NCI-H345 treated with DMSO at 0.1 percent for 48 hours (cell line): ENCODE measurements around the gene SPACA1.

Source experiments
- DNase-seq: peaks from one replicate; lab custom pipeline; 2025; ENCODE audit not compliant: unreplicated experiment; lab: John Stamatoyannopoulos, UW

SPACA1 gene

GRCh38 chr6:88089708-88090107 is 42.1 kb downstream of the SPACA1 start:
- no peak for DNase-seq

- no peak for DNase-seq
Observed at GRCh38 chr6:88105741-88106340, 58.2 kb downstream of the SPACA1 start.

DNA sequence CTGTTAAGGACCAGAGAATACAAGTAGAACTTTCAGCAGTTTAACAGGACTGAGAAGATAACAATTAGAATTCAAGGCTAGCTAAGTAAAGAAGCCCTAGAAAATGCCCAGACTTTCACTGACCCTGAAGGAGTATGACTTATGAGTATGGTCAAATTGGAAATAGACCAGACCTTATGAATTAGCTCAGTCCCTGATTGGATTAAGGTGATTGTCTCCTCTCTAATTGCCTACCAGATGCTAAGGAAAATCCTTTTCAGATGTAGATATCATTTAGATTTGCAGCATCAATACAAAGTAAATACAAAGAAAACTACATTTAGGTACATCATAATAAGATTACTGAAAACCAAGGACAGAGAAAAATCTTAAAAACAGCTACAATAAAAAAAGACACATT is 59.6 kb downstream of the SPACA1 start:
- DNase-seq: no peak

DNA sequence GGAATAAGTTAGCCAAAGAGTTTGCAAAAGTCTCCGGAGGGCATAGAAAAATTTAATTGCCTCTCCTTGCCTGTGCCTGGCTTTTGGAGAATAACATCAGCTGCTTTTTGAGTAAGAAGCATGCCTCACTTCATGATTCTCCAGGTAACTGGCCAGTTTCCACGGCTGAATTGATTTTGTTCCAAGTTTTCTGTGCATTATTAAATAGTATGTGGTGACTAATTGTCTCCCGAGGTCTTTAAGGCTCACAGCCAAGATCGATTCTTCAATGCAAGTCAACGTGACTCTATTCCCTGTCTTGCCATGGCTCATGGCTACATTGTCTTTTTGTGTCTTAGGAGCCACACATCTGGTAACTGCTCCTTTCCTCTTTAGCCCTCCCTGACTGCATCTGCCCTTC is 64.3 kb downstream of the SPACA1 start:
- no peak for DNase-seq

- DNase-seq: no peak
Observed at GRCh38 chr6:88114838-88115237, 67.2 kb downstream of the SPACA1 start.

DNA sequence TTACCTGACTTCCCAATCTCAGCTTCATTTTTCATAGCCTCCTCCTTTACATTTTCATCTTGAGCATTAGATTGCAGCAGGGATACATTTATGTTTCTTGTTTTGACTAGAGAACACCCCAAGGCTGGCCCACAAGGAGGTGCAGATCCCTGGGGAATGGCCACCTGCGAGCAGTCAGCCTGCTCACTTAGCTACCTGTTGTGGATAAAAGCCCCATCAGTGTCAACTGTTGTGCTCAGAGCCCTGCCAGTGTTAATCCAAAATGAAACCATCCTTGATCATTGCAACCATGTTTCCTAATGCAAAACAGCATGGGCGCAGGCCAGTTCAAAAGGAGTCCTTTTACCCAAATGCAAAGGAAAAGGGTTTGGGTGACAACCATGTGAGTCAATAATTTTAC is 67.7 kb downstream of the SPACA1 start:
- no peak for DNase-seq

DNA sequence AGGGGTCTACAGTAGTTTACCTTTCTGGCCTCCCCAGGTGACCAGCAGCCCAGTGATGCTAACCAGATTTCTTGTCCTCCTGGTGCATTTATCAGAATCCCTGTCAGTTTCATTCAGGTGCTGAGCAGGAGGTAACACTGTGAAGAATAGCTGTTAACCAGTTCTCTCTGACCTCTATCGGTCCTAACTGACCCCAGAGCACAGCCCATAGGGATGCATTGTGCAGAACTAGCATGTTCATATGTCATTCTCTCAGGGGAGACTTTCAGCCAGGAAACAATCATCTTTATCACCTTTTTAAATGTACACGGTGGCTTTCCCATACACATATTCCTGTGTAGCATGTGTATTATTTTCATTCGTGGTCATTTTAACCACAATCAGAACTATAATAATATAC is 68.6 kb downstream of the SPACA1 start:
- no peak for DNase-seq
